Ovary (tissue), 3 donors: ENCODE measurements around the gene HTR3A.

Experiments
- EP300 ChIP-seq: sonication (generic); formaldehyde crosslinking; IDR thresholded peaks from one replicate; pipeline ENCODE4 v1.6.1; 2017; ENCODE audit warnings: antibody characterized with exemption
- POLR2A ChIP-seq: fragments of 450-650 bp; IDR thresholded peaks from one replicate; pipeline ENCODE4 v1.6.1; 2017; ENCODE audit warnings: antibody characterized with exemption, mild to moderate bottlenecking, moderate library complexity
- TF ChIP-seq, protein P1 (sequence below), 3 donors: fragments of 450-650 bp in 2 of 3; fragments of 200-600 bp in 1 of 3; IDR thresholded peaks; one replicate each; pipeline versions ENCODE4 v1.5.1 to v1.8.0; 2016 to 2022; ENCODE audit warnings: antibody characterized with exemption in 3 of 3, mild to moderate bottlenecking in 1 of 3
- donor health status: DM: no; HTN: no; CAD: no.

DNA sequence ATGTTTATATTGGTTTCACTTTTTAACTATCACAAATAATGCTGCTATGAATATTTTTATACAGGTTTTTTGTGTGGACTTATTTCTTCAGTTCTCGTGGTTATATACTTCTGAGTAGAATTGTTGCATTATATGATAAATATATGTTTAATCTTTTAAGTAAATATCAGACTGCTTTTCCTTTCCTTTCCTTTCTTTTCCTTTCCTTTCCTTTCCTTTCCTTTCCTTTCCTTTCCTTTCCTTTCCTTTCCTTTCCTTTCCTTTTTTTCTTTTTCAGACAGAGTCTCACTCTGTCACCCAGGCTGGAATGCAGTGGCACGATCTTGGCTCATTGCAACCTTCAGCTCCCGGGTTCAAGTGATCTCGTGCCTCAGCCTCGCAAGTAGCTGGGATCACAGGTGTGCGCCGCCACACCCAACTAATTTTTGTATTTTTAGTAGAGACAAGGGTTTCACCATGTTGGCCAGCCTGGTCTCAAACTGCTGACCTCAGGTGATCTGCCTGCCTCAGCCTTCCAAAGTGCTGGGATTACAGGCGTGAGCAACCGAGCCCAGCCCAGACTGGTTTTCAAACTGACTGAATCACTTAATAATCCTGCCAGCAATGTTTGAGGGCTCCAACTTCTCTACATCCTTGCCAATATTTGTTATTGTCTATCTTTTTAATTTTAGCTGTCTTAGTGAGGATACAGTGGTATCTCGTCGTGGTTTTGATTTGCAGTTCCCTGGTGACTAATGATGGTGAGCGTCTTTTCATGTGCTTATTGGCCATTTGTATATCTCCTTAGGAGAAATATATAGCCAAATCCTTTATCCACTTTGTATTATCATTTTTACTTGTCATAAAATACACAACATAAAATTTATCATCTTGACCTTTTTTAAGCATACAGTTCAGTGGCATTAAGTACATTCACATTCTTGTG is 48.4 kb upstream of the HTR3A start:
- no peak for TF ChIP-seq EP300
- TF ChIP-seq, protein P1, sequence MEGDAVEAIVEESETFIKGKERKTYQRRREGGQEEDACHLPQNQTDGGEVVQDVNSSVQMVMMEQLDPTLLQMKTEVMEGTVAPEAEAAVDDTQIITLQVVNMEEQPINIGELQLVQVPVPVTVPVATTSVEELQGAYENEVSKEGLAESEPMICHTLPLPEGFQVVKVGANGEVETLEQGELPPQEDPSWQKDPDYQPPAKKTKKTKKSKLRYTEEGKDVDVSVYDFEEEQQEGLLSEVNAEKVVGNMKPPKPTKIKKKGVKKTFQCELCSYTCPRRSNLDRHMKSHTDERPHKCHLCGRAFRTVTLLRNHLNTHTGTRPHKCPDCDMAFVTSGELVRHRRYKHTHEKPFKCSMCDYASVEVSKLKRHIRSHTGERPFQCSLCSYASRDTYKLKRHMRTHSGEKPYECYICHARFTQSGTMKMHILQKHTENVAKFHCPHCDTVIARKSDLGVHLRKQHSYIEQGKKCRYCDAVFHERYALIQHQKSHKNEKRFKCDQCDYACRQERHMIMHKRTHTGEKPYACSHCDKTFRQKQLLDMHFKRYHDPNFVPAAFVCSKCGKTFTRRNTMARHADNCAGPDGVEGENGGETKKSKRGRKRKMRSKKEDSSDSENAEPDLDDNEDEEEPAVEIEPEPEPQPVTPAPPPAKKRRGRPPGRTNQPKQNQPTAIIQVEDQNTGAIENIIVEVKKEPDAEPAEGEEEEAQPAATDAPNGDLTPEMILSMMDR (IDR thresholded peaks at IDR 0.05) = no peak
- TF ChIP-seq POLR2A = no peak
